Activated CD8-positive, alpha-beta memory T cell treated with anti-CD3 and anti-CD28 coated beads, Interleukin-2, amount 50 U/mL, for 4 hours (primary cell): ENCODE results near the gene ZNF446.
"Not testable (repeated sequence)": the region's sequence is repeated elsewhere in the genome, so short reads cannot be mapped to it uniquely, and the experiment has no call there.

Source experiments
- DNase-seq: peaks from one replicate; pipeline ENCODE4 v3.0.0-alpha.2; 2020

Gene ZNF446

DNA sequence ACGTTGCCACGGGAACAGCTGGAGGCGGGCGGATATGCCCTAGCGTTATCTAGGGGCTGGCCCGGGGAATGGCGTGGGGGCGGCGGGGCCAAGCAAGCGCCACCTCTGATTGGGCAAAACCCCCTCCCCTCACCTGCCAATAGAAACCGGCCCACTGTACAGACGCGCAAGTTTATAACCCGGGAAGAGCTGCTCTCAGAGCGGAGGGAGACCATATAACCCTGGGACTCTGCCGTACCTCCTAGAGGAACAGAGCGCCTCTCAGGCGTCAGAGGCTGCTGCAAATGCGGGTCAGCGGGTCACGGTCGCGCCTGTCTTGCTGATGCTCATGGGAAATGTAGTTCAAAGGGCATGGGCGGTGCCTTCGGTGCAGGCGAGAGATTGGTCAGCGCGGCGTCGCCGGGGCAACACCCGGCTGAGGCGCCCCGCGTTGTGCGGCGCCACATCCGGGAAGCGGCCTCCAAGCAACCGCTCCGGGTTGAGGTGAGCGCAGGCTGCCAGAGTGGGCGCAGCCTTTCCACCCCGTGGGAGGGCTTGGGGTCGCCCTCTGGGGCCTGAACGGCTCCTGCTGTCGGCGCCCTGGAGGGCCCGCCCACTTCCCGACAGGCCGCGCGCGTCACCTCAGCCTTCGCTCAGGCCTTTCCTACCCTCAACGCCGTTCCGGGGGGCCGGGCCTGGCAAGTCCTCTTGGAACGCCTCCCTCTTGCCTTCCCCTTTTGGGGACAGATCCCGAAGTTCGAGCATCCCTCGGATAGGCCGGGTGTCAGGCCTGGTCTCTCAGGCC, at the start of gene ZNF446:
TSS of gene ZNF446 (plus strand) at position 639 of the 784 bp plus-strand sequence. CDS start 867 bp downstream, outside the sequence.
- peak; percentile 95 for DNase-seq

DNA sequence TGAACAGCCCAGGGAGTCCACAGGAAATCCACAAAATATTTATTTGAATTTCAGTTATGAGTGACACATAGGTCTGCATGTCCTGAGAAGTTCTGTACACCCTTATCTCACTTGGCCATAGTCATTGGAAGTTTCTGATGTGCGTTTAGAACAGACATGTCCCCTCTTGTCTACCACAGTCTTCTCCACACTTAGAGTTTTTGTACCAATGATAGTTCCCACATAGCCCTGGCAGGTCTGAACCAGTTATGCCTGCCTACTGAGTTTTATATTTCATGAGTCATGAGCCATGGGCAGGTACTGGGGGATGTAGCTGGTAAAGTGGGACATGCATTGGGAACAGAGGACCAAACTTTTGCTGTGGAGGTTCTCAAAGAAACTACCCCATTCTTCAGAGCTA, 47.5 kb upstream of the ZNF446 start:
- no peak for DNase-seq

DNA sequence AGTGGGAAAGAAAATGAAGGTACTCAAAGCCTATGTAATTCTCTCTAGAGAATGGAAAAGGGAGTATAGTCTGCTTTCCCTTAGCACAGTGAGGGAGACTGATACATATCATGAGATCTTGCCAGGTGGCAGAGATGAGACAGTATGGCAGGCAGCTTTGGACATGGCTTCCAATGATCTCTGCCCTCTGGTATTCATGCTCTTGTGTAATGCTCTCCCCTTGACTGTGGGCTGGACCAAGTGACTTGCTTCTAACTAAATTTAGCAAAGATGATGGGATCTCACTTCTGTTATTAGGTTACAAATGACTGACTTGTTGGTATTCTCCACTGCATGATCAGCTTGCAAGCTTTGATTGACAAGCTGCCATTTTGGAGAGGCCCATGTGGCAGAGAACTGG, 46.4 kb upstream of the ZNF446 start:
- no peak for DNase-seq

DNA sequence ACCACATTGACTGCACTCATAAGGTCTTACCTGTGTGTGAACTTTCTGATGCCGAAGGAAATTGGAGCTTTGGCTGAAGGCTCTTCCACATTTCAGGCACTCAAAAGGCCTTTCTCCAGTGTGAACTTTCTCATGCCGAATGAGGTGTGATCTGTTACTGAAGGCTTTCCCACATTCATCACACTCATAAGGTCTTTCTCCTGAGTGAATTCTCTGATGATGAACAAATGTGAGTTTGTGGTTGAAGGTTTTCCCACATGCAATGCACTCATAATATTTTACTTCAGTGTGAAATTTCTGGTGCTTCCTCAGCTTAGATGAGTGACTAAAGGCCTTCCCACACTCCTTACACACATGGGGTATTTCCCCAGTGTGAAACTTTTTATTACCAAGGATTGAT, 41.9 kb upstream of the ZNF446 start:
- no peak for DNase-seq

DNA sequence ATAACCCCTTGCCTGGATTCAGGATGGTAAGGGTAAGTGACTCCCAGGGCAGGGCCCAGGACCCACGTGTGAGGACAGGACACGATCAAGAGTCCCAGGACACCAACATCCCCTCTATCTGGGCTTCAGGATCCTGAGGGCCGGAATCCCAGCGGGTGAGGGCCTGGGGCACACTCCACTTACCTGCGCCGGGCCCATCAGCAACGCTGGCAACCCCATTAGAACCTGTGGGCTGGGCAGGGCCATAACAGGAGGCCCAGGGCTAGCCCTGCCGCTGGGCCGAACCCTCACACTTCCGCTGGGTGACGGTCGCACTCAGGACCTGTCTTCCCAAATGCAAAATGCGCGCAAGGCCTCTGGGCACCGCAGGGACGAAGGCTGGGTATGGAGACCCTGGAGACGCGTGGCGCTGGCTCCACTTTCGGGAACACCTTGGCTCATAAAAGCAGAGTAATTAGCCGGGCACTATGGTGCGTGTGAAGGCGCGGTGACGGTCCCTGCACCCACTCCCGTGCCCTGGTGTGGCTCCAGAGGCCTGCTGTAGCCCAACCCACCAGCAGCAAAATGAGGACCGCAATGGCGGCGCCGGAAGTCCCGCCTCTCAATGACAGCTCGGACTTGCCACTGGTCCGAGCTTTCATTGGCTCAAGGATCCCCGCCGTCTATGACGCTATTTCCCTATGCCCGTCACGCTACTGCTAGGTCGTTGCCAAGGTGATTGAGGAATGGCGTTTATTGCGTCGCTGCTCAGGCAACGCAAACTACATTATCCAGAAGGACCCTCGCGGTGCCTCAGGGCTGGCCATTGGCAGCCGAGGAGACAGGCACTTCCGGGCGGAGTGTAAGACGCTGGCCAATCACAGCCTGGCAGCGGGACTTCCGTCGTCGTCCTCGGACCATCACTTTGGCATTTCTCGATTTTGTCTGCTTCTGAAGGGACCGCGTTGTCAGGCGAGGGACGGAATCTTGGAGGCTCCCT, 36.3 kb upstream of the ZNF446 start, which contains the start of gene ZNF132:
TSS of gene ZNF132 (minus strand) at position 578 of the 979 bp plus-strand sequence. CDS start at position 246, 332 bp downstream.
- DNase-seq, result peak; percentile 93

DNA sequence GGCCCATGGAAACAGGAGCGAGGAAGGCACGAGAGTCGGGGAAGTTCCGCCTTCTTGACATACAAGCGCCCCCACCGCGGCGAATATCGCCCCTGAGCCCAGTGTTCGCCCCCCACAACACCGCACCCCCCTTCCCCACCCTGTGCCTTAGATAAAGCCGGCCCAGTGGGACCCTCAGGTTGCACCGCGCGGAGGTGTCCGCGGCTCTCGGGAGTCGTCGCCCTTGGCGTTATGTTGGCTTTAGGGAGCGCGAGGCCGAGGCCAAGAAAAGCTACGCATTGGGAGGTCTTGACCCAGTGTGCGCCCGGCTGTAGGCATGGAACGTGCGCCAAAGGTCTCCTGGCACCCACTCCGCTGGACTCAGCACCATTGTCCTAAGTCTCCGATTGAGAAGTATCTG, 35.6 kb upstream of the ZNF446 start:
- no peak for DNase-seq

DNA sequence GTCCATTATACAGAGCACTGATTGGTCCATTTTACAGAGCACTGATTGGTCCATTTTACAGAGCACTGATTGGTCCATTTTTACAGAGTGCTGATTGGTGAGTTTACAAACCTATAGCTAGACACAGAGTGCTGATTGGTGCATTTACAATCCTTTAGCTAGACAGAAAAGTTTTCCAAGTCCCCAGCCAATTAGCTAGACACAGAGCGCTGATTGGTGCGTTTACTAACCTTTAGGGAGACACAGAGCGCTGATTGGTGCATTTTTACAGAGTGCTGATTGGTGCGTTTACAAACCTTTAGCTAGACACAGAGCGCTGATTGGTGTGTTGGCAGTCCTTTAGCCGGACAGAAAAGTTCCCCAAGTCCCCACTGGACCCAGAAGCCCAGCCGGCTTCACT, 33.2 kb upstream of the ZNF446 start:
- not testable (repeated sequence) for DNase-seq

DNA sequence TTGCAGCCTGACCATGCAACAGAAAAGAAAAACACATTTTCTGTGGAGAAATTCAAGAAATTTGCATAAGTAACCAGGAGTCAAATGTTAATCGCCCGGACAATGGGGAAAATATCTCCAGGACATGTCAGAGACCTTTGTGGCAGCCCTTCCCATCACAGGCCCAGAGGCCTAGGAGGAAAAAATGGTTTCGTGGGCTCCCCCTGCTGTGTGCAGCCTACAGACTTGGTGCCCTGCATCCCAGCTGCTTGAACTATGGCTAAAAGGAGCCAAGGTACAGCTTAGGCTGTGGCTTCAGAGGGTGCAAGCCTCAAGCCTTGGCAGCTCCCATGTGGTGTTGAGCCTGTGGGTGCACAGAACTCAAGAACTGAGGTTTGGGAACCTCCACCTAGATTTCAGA, 27.3 kb upstream of the ZNF446 start:
- DNase-seq, result not testable (repeated sequence)

DNA sequence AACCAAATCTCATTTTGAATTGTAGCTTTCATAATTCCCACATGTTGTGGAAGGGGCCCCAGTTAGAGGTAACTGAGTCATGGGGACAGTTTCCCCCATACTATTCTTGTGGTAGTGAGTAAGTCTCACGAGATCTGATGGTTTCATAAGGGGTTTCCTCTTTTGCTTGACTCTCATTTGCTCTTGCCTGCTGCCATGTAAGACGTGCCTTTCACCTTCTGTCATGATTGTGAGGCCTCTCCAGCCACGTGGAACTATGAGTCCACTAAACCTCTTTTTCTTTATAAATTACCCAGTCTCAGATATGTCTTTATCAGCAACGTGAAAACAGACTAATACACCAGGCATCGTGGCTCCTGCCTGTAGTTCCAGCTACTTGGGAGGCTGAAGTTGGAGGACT, 26.2 kb upstream of the ZNF446 start:
- not testable (repeated sequence) for DNase-seq

DNA sequence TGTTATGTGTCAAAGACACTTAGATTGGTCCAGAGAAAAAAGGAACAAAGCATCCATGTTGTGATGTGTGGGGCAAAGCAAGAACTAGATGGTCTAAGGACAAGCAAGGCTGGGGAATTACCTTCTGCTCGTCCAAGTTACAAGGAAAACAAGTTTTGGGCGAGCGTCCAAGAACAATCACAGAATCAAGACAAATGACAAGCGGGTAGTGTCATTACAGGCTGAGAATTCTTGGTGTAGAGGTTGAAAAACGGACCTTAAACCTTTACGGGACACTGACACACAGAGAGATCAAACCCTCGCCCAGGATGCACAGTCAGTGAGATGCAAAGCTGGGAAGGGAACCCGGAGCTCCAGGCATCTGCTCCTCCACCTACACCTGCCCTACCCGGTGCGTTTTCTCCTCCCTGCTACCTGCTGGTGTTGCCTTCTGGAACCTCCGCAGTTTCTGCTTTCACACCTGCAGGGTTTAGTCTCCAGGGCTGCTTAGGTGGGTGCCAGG, 25.2 kb upstream of the ZNF446 start:
- no peak for DNase-seq

DNA sequence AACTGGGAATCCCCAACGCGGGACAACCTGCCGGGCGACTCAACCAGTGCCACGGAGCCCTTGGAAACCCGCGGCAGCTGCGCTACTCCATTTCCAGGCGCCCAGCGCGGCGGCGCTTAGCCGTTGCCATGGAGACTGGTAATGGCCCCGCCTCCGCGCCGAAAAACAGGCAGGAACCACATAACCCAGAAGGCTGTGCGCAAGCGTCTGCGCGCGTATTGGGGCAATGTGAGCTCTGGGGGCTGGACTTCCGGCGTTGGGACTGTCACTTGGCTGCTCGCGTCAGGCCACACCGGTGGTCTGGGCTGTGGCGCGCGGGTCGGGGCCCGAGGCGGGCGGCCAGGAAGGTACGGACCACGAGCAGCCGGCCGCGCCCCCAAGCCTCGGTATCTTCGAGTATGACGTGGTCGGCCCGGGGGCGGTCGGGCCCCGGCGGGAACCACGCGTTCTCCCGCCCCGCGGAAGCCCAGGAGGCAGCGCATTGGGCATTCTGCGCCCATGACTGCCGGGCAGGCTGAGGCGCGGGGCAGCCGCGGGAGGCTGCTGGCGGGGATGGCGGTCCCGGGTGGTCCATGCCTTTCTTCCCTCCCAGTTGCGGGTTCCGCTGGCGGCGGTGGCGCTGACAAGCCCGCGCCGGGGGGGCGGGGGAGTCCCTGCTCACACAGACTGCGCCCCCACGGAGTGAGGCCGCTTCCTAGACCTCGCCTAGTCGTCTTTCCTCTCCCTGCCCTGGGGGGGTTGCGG, 24.6 kb upstream of the ZNF446 start, which contains the start of gene ZNF324B:
TSS of gene ZNF324B (plus strand) at position 265 of the 744 bp plus-strand sequence. CDS start 2,080 bp downstream, outside the sequence.
- peak; percentile 97 for DNase-seq

DNA sequence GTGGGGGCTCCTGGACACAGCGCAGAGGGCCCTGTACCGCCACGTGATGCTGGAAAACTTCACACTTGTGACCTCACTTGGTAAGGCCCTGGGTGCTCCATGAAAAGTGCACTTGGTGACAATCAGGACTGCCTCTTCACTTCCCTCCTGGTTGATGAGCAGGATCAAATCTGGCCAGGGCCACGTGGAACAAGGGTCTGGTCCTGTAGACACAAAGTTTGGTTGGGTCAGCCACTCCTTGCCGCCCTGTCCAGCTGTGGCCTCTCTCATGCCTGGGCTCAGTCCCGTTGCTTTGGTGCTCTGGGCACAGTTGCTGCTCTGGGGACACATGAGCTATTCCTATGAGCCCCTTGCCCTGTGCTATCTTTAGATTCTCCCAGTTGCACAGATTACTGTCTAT, 22.4 kb upstream of the ZNF446 start:
- no peak for DNase-seq

DNA sequence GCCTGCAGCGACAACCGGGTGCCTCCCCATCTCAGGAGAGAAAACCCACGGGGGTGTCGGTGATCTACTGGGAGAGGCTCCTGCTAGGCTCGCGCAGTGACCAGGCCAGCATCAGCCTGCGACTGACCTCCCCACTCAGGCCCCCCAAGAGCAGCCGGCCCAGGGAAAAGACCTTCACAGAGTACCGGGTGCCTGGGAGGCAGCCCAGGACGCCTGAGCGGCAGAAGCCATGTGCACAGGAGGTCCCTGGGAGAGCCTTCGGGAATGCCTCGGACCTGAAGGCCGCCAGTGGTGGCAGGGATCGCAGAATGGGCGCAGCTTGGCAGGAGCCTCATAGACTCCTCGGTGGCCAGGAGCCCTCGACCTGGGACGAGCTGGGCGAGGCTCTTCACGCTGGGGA, 20.8 kb upstream of the ZNF446 start:
- no peak for DNase-seq

DNA sequence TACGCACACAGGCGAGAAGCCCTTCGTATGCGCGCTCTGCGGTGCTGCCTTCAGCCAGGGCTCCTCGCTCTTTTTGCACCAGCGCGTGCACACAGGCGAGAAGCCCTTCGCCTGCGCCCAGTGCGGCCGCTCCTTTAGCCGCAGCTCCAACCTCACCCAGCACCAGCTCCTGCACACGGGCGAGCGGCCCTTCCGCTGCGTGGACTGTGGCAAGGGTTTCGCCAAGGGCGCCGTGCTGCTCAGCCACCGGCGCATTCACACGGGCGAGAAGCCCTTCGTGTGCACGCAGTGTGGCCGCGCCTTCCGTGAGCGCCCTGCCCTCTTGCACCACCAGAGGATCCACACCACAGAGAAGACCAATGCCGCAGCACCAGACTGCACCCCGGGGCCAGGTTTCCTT, 20.0 kb upstream of the ZNF446 start:
- DNase-seq, result no peak

DNA sequence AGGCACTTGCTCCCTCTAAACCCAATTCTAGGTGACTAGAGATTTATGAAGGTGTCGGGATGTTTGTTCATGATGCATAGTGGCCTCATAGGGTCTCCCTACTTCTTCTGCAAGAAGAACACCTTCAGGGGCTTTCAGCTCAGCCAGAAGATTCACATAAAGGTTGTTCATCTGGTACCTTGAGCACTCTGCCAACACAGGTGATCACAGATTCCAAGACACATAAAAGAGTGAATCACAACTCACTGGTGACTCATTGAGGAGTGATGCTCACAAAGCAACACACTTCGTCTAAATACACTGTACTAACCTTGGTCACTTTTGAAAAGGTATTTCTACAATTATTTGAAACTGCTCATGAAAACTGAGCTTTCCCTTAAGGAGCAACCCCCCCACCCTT, 16.1 kb upstream of the ZNF446 start:
- DNase-seq, result no peak

DNA sequence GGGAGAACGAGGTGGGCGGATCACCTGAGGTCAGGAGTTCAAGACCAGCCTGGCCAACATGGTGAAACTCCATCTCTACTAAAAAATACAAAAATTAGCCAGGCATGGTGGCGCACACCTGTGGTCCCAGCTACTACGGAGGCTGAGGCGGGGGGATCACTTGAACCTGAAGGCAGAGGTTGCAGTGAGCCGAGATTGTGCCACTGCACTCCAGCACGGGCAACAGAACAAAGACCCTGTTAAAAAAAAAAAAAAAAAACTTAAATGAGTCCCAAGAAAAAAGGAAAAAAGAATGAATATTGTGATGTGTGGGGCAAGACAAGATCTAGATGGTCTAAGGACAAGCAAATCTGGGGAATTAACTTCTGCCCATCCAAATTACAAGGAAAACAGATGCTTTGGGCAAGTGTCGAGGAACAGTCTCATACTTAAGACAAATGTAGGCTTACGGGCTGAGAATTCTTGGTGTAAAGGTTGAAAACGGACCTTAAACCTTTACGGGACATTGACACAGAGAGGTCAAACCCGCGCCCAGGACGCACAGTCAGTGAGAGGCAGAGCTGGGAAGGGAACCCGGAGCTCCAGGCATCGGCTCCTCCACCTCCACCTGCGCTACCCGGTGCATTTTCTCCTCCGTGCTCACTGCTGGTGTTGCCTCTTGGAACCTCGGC, 9.9 kb upstream of the ZNF446 start:
- no peak for DNase-seq

DNA sequence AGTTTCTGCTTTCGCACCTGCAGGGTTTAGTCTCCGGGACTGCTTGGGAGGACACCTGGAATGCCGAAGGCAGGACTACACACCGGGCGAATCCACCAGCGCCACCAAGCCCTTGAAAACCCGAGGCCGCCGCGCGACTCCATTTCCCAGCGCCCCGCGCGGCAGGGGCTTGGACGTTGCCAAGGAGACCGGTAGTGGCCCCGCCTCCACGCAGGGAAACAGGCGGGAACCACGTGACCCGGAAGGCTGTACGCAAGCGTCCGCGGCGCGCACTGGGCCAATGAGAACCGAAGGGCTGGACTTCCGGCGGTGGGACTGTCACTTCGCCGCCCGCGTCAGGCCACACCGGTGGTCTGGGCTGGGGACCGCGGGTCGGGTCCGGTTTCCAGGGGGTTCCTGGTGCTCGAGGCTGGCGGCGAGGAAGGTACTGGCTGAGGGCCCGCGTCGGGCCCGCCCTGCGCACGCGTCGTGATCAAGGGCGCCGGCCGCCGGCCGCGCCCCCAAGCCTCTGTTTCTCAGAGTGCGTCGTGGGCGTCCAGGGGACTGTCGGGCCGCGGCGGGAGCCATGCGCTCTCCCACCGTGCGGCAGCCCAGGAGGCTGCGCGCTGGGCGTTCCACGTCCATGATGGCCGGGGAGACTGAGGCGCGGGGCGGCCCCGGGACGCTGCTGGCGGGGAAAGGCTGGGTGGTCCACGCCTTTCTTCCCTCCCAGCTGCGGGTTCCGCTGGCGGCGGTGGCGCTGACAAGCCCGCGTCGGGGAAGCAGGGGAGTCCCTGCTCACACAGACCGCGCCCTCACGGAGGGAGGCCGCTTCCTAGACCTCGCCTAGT, 9.2 kb upstream of the ZNF446 start, which contains the start of gene ZNF324:
TSS of gene ZNF324 (plus strand) at position 321 of the 830 bp plus-strand sequence. CDS start 2,106 bp downstream, outside the sequence.
- peak; percentile 98 for DNase-seq

DNA sequence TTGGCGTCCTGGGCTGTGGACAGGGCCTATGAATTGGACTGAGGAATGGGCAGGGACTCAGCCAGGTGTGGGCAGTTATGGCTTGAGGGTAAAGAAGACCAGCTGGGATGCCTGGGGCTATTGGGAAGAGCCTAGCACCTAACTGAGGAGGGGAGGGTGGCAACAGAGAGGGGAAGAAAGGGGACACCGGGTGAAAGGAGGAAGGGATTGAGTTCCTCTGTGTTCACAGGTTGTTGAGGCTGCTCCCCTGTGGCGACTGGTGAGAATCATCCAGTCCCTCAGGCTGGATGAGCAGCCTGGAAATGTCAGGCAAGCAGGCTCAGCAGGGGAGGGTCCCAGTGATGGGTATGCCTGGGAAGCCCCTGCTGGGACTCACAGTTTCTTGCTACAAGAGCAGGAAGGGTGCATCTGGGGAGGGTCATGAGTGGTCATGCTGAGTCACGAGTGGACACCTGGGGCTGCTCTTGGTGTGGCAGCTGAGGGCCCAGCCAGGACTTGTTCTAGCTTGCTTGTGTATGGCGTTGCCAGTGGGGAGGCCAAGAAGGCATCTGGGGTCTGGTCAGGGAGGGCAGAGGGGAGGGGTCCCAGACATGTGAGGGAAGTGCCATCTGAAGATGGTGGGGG, 7.8 kb upstream of the ZNF446 start:
- DNase-seq, result no peak

DNA sequence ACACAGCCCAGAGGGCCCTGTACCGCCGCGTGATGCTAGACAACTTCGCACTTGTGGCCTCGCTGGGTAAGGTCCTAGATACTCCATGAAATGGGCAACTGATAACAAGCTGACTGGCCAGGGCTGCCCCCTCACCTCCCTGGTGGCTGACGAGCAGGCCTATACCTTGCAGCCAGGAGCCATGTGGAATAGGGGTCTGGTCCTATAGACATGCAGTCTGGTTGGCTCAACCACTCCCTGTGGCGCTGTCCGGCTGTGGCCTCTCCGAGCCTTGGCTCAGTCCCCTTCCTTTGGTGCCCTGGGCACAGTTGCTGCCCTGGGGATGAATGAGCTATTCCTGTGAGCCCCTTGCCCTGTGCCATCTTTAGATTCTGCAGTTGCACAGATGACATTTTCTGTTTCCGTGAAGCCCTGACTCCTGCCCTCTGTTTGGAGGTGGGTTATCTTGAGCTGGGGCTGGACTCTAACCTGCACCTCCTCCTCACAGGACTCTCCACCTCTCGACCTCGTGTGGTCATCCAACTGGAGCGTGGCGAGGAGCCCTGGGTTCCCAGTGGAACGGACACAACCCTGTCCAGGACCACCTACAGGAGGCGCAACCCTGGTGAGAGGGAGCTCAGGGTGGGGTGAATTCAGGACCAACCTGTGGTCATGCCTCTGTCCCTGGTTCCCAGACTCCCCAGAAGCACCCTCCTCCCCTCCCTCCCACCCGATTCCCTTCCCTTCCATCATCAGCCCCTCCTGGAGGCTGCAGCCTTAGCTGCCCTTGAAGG, 6.7 kb upstream of the ZNF446 start:
- DNase-seq, result no peak
